K562 (cell line): ENCODE measurements around the gene PCED1B. TPM values are rescaled to one million over a fixed set of nuclear protein-coding genes. Genes with fewer than 3 reads are reported as not detected.

ENCODE experiments used
- AFF1 ChIP-seq, 2 experiments: fragments of 450-650 bp; IDR thresholded peaks; 2 replicates each; pipeline ENCODE4 v1.6.1; 2018; ENCODE audit warnings: mild to moderate bottlenecking in 2 of 2, low read depth in 1 of 2; ENCODE audit not compliant: partially characterized antibody in 2 of 2
- CTCFL ChIP-seq: IDR thresholded peaks from 2 replicates; pipeline ENCODE4 v1.6.1; 2011; ENCODE audit warnings: borderline replicate concordance, low read depth, mild to moderate bottlenecking, moderate library complexity, low read length; ENCODE audit not compliant: insufficient read depth, poor library complexity, severe bottlenecking
- ESRRA ChIP-seq: fragments of 450-650 bp; IDR thresholded peaks from 2 replicates; pipeline ENCODE4 v1.6.1; 2014; ENCODE audit warnings: low read depth, mild to moderate bottlenecking, moderate library complexity, borderline replicate concordance
- GABPA ChIP-seq: fragments of 200-800 bp; sonication (Bioruptor generic); conservative IDR thresholded peaks from 2 replicates; pipeline ENCODE4 v1.6.1; 2016; ENCODE audit warnings: low read depth, missing genetic modification characterization, missing compliant biosample characterization
- MEF2D ChIP-seq: conservative IDR thresholded peaks from 2 replicates; pipeline ENCODE4 v1.6.1; 2016; ENCODE audit warnings: low read depth, missing genetic modification characterization, missing compliant biosample characterization
- MTA1 ChIP-seq: fragments of 450-650 bp; IDR thresholded peaks from 2 replicates; pipeline ENCODE4 v1.6.1; 2017; ENCODE audit warnings: borderline replicate concordance
- POLR3G ChIP-seq: IDR thresholded peaks from 2 replicates; pipeline ENCODE4 v1.6.1; 2011; ENCODE audit not compliant: insufficient read length, insufficient replicate concordance; ENCODE audit errors: extremely low read depth
- TAF9B ChIP-seq: fragments of 450-650 bp; IDR thresholded peaks from 2 replicates; pipeline ENCODE4 v1.6.1; 2018; ENCODE audit warnings: mild to moderate bottlenecking; ENCODE audit not compliant: partially characterized antibody
- TBP ChIP-seq: optimal IDR thresholded peaks from 2 replicates; pipeline ENCODE3; 2011; ENCODE audit warnings: low read depth, low read length, improper control_type of control experiment
- ZFX ChIP-seq: sonication (generic); formaldehyde crosslinking; IDR thresholded peaks from 2 replicates; pipeline ENCODE4 v1.8.0; 2022; ENCODE audit warnings: mild to moderate bottlenecking, missing genetic modification reagents, moderate library complexity
- ZKSCAN1 ChIP-seq: fragments of 150-350 bp; IDR thresholded peaks from 2 replicates; pipeline ENCODE4 v1.6.1; 2016; ENCODE audit warnings: low read depth, low read length
- ZNF175 ChIP-seq: fragments of 200-800 bp; sonication (Bioruptor generic); IDR thresholded peaks from 2 replicates; pipeline ENCODE4 v1.6.1; 2016; ENCODE audit warnings: low read depth, mild to moderate bottlenecking, missing genetic modification characterization, missing compliant biosample characterization
- ZNF584 ChIP-seq: fragments of 200-800 bp; sonication (Bioruptor generic); IDR thresholded peaks from 2 replicates; pipeline ENCODE4 v1.6.1; 2016; ENCODE audit warnings: low read depth, mild to moderate bottlenecking, missing genetic modification characterization, missing compliant biosample characterization
- polyA plus RNA-seq, 8 experiments: library from polyadenylated mRNA; depleted of rRNA in 4 of 8; stranded (reverse) in 5 of 8; unstranded in 3 of 8; fragments of >200 nt; fragmentation: Nextera tagmentation in 2 of 8; fragmentation: Illumina TruSeq in 1 of 8; extraction: Ambion mirVana in 2 of 8; extraction: Trizol in 1 of 8; gene quantifications; 2 replicates each; pipeline versions ENCODE4 v1.2.1 to v1.2.3, GENCODE V29; 2011 to 2014; ENCODE audit warnings: inconsistent platforms in 1 of 8, missing spikeins in 1 of 8
- total RNA-seq, 7 experiments: library from RNA; depleted of rRNA in 6 of 7; stranded (reverse); fragments of >200 nt in 6 of 7; fragmentation: Illumina TruSeq in 2 of 7; extraction: Trizol in 2 of 7; gene quantifications; 2 replicates each; pipeline versions ENCODE4 v1.2.1 to v1.2.3, GENCODE V29; 2011 to 2021; ENCODE audit warnings: low replicate concordance in 1 of 7
- TF ChIP-seq, protein P1 (sequence below), 2 experiments: fragments of 450-650 bp; IDR thresholded peaks; 2 replicates each; pipeline ENCODE4 v1.6.1; 2016

PCED1B gene
- total and polyA plus RNA-seq, 9 of the 15 experiments (the other 6 are each of a cell fraction or from before 2014, with no cell fraction given), result 1.2 to 9.3 (median 2.5) TPM

- TF ChIP-seq ZFX (CRISPR knock-in tag), result peak; percentile 68
- peak; percentile 19; the same call in 1 of the 2 replicates for TF ChIP-seq GABPA (tag)
- TF ChIP-seq, protein P1, sequence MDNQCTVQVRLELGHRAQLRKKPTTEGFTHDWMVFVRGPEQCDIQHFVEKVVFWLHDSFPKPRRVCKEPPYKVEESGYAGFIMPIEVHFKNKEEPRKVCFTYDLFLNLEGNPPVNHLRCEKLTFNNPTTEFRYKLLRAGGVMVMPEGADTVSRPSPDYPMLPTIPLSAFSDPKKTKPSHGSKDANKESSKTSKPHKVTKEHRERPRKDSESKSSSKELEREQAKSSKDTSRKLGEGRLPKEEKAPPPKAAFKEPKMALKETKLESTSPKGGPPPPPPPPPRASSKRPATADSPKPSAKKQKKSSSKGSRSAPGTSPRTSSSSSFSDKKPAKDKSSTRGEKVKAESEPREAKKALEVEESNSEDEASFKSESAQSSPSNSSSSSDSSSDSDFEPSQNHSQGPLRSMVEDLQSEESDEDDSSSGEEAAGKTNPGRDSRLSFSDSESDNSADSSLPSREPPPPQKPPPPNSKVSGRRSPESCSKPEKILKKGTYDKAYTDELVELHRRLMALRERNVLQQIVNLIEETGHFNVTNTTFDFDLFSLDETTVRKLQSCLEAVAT (IDR thresholded peaks at IDR 0.05), result 0 out of 4 replicates have a peak, but pooled peaks have one; percentile 27 to 40
- TF ChIP-seq AFF1 (IDR thresholded peaks at IDR 0.05; ENCODE audit: low read depth in 1 of 2, partially characterized antibody in 2 of 2), result peak in 1 of 2 experiments; percentile 35
- peak; percentile 52; the same call in 1 of the 2 replicates for TF ChIP-seq MTA1
- no peak for TF ChIP-seq ZKSCAN1
- TF ChIP-seq ZNF175 (CRISPR knock-in tag), result peak; percentile 28; the same call in 1 of the 2 replicates
- TF ChIP-seq MEF2D (tag), result 0 out of 2 replicates have a peak, but pooled peaks have one; percentile 54
- no peak for TF ChIP-seq CTCFL
- no peak for TF ChIP-seq POLR3G
- TF ChIP-seq TBP, result peak; percentile 40
- TF ChIP-seq TAF9B, result peak; percentile 25
- TF ChIP-seq ESRRA, result no peak
- TF ChIP-seq ZNF584 (CRISPR knock-in tag), result peak; percentile 40; the same call in 1 of the 2 replicates
These were observed 143.8 kb downstream of the PCED1B start (continued) for GRCh38 chr12:47223031-47223847.
